Suprapubic skin (tissue), 3 donors: Measurements from ENCODE around the gene PCDHB8.
"Not testable (repeated sequence)": the region's sequence is repeated elsewhere in the genome, so short reads cannot be mapped to it uniquely, and the experiment has no call there.

Source experiments
- CTCF ChIP-seq, 2 donors: fragments of 200-600 bp in 1 of 2; fragments of 450-650 bp in 1 of 2; sonication (generic) in 1 of 2; IDR thresholded peaks; one replicate each; pipeline ENCODE4 v1.5.1; 2016 to 2019; ENCODE audit warnings: antibody characterized with exemption in 2 of 2, mild to moderate bottlenecking in 1 of 2, moderate library complexity in 1 of 2
- EP300 ChIP-seq: sonication (generic); formaldehyde crosslinking; IDR thresholded peaks from one replicate; pipeline ENCODE4 v1.6.1; 2017; ENCODE audit warnings: antibody characterized with exemption

GRCh38 chr5:141210281-141210680 lies 32.7 kb downstream of the PCDHB8 start:
- TF ChIP-seq CTCF (IDR thresholded peaks at IDR 0.05); EP300: not testable (repeated sequence)
